SK-N-SH treated with all-trans-retinoic acid at 6 μM for 48 hours (cell line): ENCODE measurements around the gene LRMDA.

ENCODE experiments used
- ATAC-seq: fragments of 200-7000 bp; cut with Tn5 transposase; 3 replicates; pipeline ENCODE4 v1.9.1; 2020; ENCODE audit warnings: mild to moderate bottlenecking, moderate library complexity
- BACH2 ChIP-seq: fragments of 250-450 bp; sonication (Bioruptor Pico); IDR thresholded peaks from 2 replicates; pipeline ENCODE4 v1.9.0; 2021; ENCODE audit warnings: mild to moderate bottlenecking, borderline replicate concordance
- CSDC2 ChIP-seq: fragments of 250-450 bp; sonication (Bioruptor Pico); IDR thresholded peaks from 2 replicates; pipeline ENCODE4 v1.5.0; 2020; ENCODE audit warnings: mild to moderate bottlenecking, moderate library complexity
- GLIS3 ChIP-seq: fragments of 250-450 bp; sonication (Bioruptor Pico); IDR thresholded peaks from 2 replicates; pipeline ENCODE4 v1.5.0; 2020; ENCODE audit warnings: mild to moderate bottlenecking, moderate library complexity
- ISL1 ChIP-seq: fragments of 250-450 bp; sonication (Bioruptor Pico); IDR thresholded peaks from 2 replicates; pipeline ENCODE4 v2.1.2; 2022; ENCODE audit warnings: mild to moderate bottlenecking, moderate library complexity
- OSR1 ChIP-seq: fragments of 250-450 bp; sonication (Bioruptor Pico); IDR thresholded peaks from 2 replicates; pipeline ENCODE4 v1.8.0; 2022; ENCODE audit warnings: moderate library complexity, mild to moderate bottlenecking, inconsistent platforms
- PPARA ChIP-seq: fragments of 250-450 bp; sonication (Bioruptor Pico); IDR thresholded peaks from 2 replicates; pipeline ENCODE4 v1.5.0; 2020; ENCODE audit warnings: mild to moderate bottlenecking, borderline replicate concordance
- RARB ChIP-seq: fragments of 250-450 bp; sonication (Bioruptor Pico); IDR thresholded peaks from 2 replicates; pipeline ENCODE4 v1.8.0; 2021; ENCODE audit warnings: mild to moderate bottlenecking, moderate library complexity
- SNAI2 ChIP-seq: fragments of 250-450 bp; sonication (Bioruptor Pico); IDR thresholded peaks from 2 replicates; pipeline ENCODE4 v1.5.0; 2020; ENCODE audit warnings: mild to moderate bottlenecking, moderate library complexity
- TCF4 ChIP-seq: fragments of 250-450 bp; sonication (Bioruptor Pico); IDR thresholded peaks from 2 replicates; pipeline ENCODE4 v1.8.0; 2021; ENCODE audit warnings: mild to moderate bottlenecking, moderate library complexity, borderline replicate concordance
- TOX ChIP-seq: fragments of 250-450 bp; sonication (Bioruptor Pico); IDR thresholded peaks from 2 replicates; pipeline ENCODE4 v1.8.0; 2021; ENCODE audit warnings: mild to moderate bottlenecking, moderate library complexity, borderline replicate concordance
- ZC3H10 ChIP-seq: fragments of 250-450 bp; sonication (Bioruptor Pico); IDR thresholded peaks from 2 replicates; pipeline ENCODE4 v1.5.1; 2021; ENCODE audit warnings: mild to moderate bottlenecking, moderate library complexity
- ZFP3 ChIP-seq: fragments of 250-450 bp; sonication (Bioruptor Pico); IDR thresholded peaks from 2 replicates; pipeline ENCODE4 v1.5.0; 2020; ENCODE audit warnings: mild to moderate bottlenecking, moderate library complexity
- ZFP30 ChIP-seq: fragments of 450-650 bp; formaldehyde crosslinking; IDR thresholded peaks from 2 replicates; pipeline ENCODE4 v1.5.0; 2022; ENCODE audit warnings: mild to moderate bottlenecking, moderate library complexity
- ZNF565 ChIP-seq: fragments of 450-650 bp; formaldehyde crosslinking; conservative IDR thresholded peaks from 2 replicates; pipeline ENCODE4 v1.5.0; 2020; ENCODE audit warnings: low read depth, mild to moderate bottlenecking, moderate library complexity
- ZNF70 ChIP-seq: fragments of 450-650 bp; formaldehyde crosslinking; IDR thresholded peaks from 2 replicates; pipeline ENCODE4 v1.5.0; 2020; ENCODE audit warnings: mild to moderate bottlenecking, moderate library complexity
- ZNF8 ChIP-seq: fragments of 450-650 bp; formaldehyde crosslinking; IDR thresholded peaks from 2 replicates; pipeline ENCODE4 v1.5.0; 2020; ENCODE audit warnings: mild to moderate bottlenecking, moderate library complexity
- TF ChIP-seq, protein P1 (sequence below): fragments of 250-450 bp; sonication (Bioruptor Pico); IDR thresholded peaks from 2 replicates; pipeline ENCODE4 v1.5.1; 2021; ENCODE audit warnings: mild to moderate bottlenecking, moderate library complexity
- TF ChIP-seq, protein P2 (sequence below): fragments of 250-450 bp; sonication (Bioruptor Pico); IDR thresholded peaks from 2 replicates; pipeline ENCODE4 v1.5.1; 2020; ENCODE audit warnings: low read depth, mild to moderate bottlenecking, moderate library complexity
- TF ChIP-seq, protein P3 (sequence below): fragments of 250-450 bp; sonication (Bioruptor Pico); IDR thresholded peaks from 2 replicates; pipeline ENCODE4 v1.5.0; 2020; ENCODE audit warnings: mild to moderate bottlenecking, moderate library complexity
- TF ChIP-seq, protein P4 (sequence below): fragments of 250-450 bp; sonication (Bioruptor Pico); IDR thresholded peaks from 2 replicates; pipeline ENCODE4 v1.8.0; 2021; ENCODE audit warnings: low read depth, mild to moderate bottlenecking, moderate library complexity, borderline replicate concordance

The LRMDA gene

DNA sequence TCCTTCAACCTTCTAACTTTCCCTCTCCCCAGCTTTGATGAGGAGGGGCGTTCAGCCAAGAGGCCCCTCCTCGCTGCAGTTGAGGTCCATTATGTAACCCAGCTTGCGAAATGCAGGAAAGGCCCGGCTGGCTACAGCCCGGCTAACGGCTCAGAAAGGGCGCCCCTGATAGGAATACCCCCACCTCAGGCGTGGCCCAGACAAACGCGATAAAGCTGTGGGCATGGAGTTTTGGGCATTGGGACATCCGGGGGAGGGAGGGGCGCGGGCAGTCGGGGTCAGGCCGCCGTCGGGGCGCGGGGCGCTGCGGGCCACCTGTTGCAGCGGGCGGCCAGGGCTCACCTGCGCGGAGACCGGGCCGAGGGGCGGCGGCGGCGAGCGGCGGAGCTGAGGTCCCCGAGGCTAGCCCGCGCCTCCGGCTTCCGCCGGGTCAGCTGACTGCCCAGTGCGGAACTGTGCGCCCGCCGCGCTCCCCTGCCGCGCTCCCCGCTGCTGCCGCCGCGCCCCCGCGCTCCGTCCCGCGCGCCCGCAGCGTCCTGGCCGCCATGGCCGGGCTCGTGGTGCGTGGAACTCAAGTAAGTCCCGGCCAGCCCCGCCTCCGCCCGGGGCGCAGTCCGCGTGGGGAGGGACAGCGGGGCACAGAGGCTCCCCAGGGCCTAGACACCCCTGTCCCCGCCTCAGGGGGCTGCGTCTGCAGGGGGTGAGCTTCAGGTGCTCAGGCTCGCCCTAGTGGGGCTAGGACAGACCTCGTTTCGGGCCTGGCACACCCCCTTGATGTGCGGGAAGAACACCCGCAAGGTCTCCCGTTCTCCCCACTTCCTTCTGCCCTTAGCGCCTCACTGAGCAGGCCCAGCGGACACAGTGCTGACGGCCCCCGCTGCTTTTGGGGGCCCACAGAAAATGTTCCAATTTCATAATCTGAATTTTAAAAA lies at the start of gene LRMDA:
Gene LRMDA (plus strand): TSS at position 445 of the 932 bp plus-strand sequence.
- no peak for ATAC-seq
- TF ChIP-seq ZNF565 (no peak), RARB (CRISPR knock-in tag) (no peak), ISL1 (no peak), ZNF8 (no peak), ZFP3 (CRISPR knock-in tag) (no peak)
- TF ChIP-seq, protein P1, sequence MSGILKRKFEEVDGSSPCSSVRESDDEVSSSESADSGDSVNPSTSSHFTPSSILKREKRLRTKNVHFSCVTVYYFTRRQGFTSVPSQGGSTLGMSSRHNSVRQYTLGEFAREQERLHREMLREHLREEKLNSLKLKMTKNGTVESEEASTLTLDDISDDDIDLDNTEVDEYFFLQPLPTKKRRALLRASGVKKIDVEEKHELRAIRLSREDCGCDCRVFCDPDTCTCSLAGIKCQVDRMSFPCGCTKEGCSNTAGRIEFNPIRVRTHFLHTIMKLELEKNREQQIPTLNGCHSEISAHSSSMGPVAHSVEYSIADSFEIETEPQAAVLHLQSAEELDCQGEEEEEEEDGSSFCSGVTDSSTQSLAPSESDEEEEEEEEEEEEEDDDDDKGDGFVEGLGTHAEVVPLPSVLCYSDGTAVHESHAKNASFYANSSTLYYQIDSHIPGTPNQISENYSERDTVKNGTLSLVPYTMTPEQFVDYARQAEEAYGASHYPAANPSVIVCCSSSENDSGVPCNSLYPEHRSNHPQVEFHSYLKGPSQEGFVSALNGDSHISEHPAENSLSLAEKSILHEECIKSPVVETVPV = no peak
- TF ChIP-seq, all 23 proteins: peak for 0

DNA sequence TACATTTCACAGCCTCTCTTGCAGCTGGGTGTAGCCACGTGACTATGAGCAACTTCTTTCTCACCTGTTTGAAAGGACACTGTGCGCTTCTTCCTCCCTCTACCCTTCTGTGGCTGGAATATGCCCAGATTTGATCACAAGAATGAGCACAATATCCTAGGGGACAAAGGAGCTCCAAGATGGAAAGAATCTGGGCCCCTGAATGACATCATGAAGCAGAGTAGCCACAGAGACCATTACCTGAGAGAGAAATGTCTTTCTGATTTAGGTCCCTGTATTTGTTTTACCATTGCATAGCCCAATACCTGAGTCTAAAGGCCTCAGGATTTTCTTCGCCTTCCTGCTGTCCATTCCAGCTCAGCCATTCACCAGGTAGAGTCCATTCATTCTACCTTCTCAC lies 45.3 kb upstream of the LRMDA start:
- TF ChIP-seq SNAI2 (CRISPR knock-in tag) (no peak), ZNF70 (CRISPR knock-in tag) (no peak), CSDC2 (CRISPR knock-in tag) (no peak), RARB (CRISPR knock-in tag) (no peak), ISL1 (no peak), PPARA (no peak), ZNF8 (no peak), TCF4 (no peak), ZFP30 (CRISPR knock-in tag) (no peak), ZFP3 (CRISPR knock-in tag) (no peak), BACH2 (CRISPR knock-in tag) (no peak), ZC3H10 (no peak), GLIS3 (CRISPR knock-in tag) (no peak), TOX (CRISPR knock-in tag) (no peak)
- TF ChIP-seq, protein P1 = no peak
- TF ChIP-seq, protein P2, sequence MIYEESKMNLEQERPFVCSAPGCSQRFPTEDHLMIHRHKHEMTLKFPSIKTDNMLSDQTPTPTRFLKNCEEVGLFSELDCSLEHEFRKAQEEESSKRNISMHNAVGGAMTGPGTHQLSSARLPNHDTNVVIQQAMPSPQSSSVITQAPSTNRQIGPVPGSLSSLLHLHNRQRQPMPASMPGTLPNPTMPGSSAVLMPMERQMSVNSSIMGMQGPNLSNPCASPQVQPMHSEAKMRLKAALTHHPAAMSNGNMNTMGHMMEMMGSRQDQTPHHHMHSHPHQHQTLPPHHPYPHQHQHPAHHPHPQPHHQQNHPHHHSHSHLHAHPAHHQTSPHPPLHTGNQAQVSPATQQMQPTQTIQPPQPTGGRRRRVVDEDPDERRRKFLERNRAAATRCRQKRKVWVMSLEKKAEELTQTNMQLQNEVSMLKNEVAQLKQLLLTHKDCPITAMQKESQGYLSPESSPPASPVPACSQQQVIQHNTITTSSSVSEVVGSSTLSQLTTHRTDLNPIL = no peak
- TF ChIP-seq, protein P3, sequence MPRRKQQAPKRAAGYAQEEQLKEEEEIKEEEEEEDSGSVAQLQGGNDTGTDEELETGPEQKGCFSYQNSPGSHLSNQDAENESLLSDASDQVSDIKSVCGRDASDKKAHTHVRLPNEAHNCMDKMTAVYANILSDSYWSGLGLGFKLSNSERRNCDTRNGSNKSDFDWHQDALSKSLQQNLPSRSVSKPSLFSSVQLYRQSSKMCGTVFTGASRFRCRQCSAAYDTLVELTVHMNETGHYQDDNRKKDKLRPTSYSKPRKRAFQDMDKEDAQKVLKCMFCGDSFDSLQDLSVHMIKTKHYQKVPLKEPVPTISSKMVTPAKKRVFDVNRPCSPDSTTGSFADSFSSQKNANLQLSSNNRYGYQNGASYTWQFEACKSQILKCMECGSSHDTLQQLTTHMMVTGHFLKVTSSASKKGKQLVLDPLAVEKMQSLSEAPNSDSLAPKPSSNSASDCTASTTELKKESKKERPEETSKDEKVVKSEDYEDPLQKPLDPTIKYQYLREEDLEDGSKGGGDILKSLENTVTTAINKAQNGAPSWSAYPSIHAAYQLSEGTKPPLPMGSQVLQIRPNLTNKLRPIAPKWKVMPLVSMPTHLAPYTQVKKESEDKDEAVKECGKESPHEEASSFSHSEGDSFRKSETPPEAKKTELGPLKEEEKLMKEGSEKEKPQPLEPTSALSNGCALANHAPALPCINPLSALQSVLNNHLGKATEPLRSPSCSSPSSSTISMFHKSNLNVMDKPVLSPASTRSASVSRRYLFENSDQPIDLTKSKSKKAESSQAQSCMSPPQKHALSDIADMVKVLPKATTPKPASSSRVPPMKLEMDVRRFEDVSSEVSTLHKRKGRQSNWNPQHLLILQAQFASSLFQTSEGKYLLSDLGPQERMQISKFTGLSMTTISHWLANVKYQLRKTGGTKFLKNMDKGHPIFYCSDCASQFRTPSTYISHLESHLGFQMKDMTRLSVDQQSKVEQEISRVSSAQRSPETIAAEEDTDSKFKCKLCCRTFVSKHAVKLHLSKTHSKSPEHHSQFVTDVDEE (CRISPR knock-in tag) = no peak
- TF ChIP-seq, protein P4, sequence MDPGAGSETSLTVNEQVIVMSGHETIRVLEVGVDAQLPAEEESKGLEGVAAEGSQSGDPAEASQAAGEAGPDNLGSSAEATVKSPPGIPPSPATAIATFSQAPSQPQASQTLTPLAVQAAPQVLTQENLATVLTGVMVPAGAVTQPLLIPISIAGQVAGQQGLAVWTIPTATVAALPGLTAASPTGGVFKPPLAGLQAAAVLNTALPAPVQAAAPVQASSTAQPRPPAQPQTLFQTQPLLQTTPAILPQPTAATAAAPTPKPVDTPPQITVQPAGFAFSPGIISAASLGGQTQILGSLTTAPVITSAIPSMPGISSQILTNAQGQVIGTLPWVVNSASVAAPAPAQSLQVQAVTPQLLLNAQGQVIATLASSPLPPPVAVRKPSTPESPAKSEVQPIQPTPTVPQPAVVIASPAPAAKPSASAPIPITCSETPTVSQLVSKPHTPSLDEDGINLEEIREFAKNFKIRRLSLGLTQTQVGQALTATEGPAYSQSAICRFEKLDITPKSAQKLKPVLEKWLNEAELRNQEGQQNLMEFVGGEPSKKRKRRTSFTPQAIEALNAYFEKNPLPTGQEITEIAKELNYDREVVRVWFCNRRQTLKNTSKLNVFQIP (CRISPR knock-in tag) = no peak
- TF ChIP-seq, all 23 proteins: peak for 0
- ATAC-seq = no peak

DNA sequence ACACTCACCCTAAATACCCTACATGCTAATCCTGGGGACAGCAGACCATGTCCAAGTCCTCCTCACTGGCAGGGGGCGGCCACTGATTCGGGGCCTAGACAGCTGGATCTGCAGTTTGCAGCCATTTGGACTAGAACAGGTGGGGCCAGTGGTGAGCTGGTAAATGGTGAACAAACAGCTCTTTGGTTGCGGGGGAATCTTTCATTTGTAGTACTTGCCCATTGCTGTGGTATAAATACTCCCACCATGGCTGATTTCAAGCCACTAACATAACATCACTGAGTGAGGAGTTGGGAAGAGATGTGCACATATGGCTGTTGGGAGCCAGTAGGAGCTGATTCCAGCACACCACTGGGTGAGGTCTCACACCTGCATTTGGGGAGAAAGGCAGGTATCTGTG lies 43.3 kb upstream of the LRMDA start:
- no peak for ATAC-seq
- TF ChIP-seq TCF4 = no peak
- no peak for TF ChIP-seq ZNF8
- TF ChIP-seq, protein P4 (CRISPR knock-in tag) = no peak
- no peak for TF ChIP-seq OSR1
